ENCODE measurements around the gene SNX13.

Gene SNX13, protein sequence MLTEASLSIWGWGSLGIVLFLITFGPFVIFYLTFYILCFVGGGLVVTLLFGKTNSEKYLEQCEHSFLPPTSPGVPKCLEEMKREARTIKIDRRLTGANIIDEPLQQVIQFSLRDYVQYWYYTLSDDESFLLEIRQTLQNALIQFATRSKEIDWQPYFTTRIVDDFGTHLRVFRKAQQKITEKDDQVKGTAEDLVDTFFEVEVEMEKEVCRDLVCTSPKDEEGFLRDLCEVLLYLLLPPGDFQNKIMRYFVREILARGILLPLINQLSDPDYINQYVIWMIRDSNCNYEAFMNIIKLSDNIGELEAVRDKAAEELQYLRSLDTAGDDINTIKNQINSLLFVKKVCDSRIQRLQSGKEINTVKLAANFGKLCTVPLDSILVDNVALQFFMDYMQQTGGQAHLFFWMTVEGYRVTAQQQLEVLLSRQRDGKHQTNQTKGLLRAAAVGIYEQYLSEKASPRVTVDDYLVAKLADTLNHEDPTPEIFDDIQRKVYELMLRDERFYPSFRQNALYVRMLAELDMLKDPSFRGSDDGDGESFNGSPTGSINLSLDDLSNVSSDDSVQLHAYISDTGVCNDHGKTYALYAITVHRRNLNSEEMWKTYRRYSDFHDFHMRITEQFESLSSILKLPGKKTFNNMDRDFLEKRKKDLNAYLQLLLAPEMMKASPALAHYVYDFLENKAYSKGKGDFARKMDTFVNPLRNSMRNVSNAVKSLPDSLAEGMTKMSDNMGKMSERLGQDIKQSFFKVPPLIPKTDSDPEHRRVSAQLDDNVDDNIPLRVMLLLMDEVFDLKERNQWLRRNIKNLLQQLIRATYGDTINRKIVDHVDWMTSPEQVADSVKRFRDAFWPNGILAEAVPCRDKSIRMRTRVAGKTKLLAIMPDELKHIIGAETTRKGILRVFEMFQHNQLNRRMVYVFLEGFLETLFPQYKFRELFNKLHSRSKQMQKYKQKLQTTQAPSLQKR

GRCh38 chr7:17940302-17940883 lies at the start of gene SNX13:
SNX13 (minus strand) TSS chr7:17940494; CDS start chr7:17940295, 199 bp downstream.
- DNase-seq (ENCODE audit: low read depth in 1 of 2, low spot score in 1 of 2) = peak; percentile 75 to 84

GRCh38 chr7:17989546-17989945 lies 49.3 kb upstream of the SNX13 start:
- no peak for DNase-seq (ENCODE audit: low read depth in 1 of 2, low spot score in 1 of 2)

- no peak for DNase-seq (ENCODE audit: low read depth in 1 of 2, low spot score in 1 of 2)
Observed at GRCh38 chr7:17988858-17989257, 48.6 kb upstream of the SNX13 start.

DNA sequence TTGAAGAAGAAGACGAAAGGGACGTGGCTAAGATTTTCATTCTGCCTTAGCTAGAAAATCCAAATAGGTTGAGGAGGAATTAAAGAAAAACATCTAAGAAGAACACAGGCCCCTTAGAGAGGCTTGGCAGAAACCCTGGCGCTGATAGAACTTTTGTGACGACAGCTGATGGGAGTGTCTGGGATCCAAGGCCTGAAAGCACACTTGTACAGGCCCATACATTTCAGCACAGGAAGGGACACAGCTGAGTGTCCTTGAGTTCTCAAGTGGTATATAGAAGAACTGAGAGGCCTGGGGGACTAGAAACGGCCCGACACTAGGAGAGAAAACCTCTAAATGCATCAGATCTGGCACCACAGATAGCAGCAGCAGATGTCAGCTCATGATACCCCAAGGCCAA lies 47.8 kb upstream of the SNX13 start:
- DNase-seq (ENCODE audit: low read depth in 1 of 2, low spot score in 1 of 2) = no peak

DNA sequence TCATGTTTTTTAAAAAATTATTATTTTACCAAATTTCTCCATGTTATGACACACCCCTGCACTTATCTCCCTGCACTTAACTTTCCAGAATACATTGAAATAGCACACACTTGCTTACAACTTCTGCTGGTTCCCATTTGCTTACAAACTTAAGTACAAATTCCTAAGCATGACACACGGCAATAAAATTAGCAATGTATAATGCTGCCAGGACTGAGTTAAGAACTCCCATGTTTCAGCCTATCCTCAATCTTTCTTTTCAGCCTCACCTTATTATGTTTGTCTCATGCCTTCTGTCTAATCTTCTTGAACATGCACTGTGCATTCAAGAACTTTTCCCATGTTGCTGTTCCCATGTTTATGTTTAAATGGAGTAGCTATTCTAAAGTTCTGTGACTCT lies 46.6 kb upstream of the SNX13 start:
- no peak for DNase-seq (ENCODE audit: low read depth in 1 of 2, low spot score in 1 of 2)

GRCh38 chr7:17985473-17986239 lies 45.4 kb upstream of the SNX13 start:
- no peak for DNase-seq (ENCODE audit: low read depth in 1 of 2, low spot score in 1 of 2)

DNA sequence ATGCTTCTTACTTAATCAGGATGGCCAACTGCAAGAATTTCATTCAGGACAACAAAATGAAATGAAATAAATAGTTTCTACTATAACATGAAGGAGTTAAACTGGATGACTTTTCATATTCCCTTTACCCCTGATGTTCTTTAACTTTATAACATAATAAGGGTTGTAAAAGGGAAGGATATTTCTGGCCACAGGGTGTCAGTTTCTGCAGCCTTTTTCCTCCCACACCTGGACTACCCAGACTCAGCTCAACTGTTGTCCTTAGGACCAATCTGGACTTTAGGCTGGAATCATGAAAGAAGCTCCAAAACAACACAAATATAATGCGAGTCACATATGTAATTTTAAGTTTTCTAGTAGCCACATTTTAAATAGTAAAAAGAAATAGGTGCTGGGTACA lies 44.0 kb upstream of the SNX13 start:
- DNase-seq (ENCODE audit: low read depth in 1 of 2, low spot score in 1 of 2) = no peak

- no peak for DNase-seq (ENCODE audit: low read depth in 1 of 2, low spot score in 1 of 2)
Observed at GRCh38 chr7:17983221-17984062, 43.1 kb upstream of the SNX13 start.

DNA sequence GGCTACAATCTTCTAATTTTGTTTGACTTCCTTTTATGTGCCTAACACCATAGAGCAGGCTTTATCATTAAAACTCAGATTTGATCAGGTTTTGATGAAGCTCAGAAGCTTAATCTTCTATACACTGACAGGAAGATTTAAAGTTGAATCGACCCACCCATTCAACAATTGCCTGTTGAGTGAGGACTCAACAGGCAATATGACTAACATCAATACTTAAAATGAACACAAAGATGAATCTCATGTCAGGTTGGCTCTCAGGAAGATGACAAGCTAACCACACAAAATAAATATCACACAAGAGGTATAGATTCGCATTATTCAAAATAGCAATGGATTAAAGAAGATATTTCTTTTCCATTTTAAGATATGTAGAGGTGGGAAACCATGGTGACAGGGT lies 36.7 kb upstream of the SNX13 start:
- DNase-seq (ENCODE audit: low read depth in 1 of 2, low spot score in 1 of 2) = no peak

DNA sequence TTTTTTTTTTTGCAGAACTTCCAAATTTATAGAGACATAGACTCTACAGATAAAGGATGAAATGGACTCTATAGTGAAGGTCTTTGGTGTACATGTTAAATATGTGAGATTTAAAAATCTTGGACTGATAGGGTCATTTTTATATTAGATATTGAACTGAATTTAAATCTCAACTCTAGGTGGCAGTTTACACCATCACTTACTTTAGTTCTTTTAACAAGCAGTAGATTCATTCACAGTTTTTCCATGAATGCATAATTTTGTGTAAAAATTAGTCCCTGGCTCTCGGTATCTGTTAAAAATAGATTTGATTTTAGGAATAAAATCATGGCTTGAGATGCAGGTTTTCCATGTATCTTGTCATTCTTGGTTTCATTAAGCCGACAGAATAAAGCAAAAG lies 31.1 kb upstream of the SNX13 start:
- no peak for DNase-seq (ENCODE audit: low read depth in 1 of 2, low spot score in 1 of 2)

DNA sequence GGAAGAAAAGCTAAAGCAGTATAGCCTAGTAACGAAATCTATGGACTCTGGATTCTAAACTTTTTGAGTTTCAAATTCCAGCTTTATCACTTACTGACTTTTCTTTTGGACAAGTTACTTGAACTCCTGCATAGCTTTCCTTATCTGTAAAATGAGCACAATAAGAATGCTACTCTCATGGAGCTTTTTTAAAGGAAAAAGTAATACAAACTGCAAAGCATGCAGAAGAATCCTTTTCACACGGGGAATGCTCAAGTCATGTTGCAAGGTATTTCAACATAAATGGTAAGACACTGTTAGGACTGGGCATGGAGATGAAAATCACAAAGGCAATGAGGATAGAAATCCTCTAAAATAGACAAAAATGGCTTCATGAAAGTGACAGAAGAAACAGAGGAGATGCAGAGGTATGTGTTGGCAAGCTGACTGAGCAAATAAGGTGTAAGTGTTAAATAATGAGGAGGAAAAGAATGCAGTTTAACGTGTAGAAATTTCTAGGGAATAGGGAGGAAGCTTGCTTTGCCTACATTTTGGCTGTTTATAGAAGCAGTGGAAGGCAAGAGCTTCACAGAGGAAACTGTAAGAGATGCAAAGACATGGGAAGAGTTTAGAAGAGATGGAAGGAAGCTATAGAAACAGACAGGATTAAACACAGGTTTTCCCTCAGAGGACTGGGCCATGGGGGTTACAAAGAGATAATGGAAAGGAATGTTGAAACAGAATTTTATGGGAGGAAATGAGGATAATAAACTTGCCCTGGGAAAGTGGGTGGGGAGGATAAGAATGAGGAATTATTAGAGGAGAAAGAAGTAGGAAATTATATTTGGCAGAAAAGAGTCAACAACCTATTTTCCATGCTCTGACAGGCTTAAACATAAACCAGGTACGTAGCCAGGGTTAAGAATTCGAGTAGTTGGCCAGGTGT lies 28.8 kb upstream of the SNX13 start:
- DNase-seq (ENCODE audit: low read depth in 1 of 2, low spot score in 1 of 2) = no peak

GRCh38 chr7:17966706-17967105 lies 26.4 kb upstream of the SNX13 start:
- DNase-seq (ENCODE audit: low read depth in 1 of 2, low spot score in 1 of 2) = no peak

DNA sequence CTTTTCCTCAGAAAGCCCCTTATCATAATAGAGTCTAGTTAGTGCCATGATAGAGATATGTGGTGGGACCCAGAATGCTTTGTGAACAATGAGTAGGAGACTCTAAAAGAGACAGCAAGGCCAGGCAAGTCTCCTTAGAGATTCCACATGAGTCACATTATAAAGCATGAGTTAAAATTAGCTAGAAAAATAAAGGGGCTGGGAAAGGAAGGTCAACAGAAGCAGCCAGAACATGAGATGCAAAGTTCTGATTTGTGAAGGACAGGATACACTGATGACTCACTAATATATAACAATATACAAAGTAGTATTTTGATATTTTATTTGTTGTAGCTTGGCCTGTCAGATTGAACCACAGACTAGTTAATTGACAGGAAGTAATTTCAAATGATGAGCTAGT lies 25.3 kb upstream of the SNX13 start:
- DNase-seq (ENCODE audit: low read depth in 1 of 2, low spot score in 1 of 2) = no peak

DNA sequence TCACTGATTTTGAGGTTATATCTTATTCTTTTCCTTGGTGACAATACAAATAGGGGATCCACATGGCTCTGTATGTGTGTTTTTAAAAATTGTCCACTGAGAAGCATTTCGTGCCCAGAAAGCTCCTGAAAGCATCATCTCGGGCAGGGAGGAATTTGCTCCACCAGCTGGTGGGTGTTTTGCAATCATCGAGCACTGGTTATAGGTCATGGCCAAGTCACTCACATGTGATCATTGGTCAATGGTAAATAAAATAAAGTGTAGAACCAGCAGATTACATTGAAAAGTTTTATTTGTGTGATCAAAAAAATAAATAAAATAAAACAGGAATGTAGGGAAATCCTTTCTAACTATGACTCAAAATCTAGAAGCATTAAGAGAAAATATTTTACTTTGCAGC lies 23.0 kb upstream of the SNX13 start:
- no peak for DNase-seq (ENCODE audit: low read depth in 1 of 2, low spot score in 1 of 2)

GRCh38 chr7:17962652-17963051 lies 22.4 kb upstream of the SNX13 start:
- DNase-seq (ENCODE audit: low read depth in 1 of 2, low spot score in 1 of 2) = no peak

- DNase-seq (ENCODE audit: low read depth in 1 of 2, low spot score in 1 of 2) = no peak
Observed at GRCh38 chr7:17957871-17958270, 17.6 kb upstream of the SNX13 start.

DNA sequence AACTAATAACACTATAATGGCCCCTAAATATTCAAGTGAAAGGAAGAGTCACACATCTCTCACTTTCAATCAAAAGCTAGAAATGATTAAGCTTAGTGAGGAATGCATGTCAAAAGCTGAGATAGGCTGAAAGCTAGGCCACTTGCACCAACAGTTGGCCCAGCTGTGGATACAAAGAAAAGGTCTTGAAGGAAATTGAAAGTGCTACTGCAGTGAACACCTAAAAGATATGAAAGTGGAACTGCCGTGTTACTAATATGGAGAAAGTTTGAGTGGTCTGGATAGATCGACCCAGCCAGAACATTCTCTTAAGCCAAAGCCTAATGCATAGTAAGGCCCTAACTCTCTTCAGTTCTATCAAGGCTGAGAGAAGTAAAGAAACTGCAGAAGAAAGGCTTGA lies 12.1 kb upstream of the SNX13 start:
- DNase-seq (ENCODE audit: low read depth in 1 of 2, low spot score in 1 of 2) = no peak

DNA sequence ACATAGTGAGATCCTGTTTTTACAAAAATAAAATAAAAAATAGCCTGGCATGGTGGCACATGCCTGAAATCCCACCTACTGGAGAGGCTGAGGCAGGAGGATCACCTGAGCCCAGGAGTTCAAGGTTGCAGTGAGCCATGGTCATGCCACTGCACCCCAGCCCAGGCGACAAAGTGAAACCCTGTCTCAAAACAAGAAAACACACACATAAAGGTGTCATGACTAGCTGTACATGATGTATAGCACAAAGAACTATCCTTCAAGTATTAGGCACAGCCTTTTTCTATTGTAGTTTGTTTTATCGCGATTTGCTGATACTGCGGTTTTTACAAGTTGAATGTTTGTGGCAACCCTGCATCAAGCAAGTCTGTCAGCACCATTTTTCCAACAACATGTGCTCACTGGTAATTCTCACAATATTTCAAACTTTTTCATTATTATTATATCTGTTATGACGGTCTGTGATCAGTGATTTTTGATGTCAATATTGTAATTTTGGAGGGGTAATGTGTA lies 11.5 kb upstream of the SNX13 start:
- DNase-seq (ENCODE audit: low read depth in 1 of 2, low spot score in 1 of 2) = no peak
